ENCODE measurements around the gene ANP32E. TPM values are rescaled to one million over a fixed set of nuclear protein-coding genes. Genes with fewer than 3 reads are reported as not detected.
"Not testable (repeated sequence)": the region's sequence is repeated elsewhere in the genome, so short reads cannot be mapped to it uniquely, and the experiment has no call there.

ANP32E gene
- total and polyA plus RNA-seq, 4 donors = 20.8 to 39.1 (median 33.2) TPM

- no peaks in the 10 kb centered on the region for H3K9me3 ChIP-seq (ENCODE audit: control insufficient read depth in 4 of 4, insufficient read depth in 3 of 4, low read length in 3 of 4)
- no peak for TF ChIP-seq CTCF (IDR thresholded peaks at IDR 0.05; ENCODE audit: control extremely low read depth, extremely low read depth)
- peaks cover 4 to 19% (median 14%) of the 10 kb centered on the region in 4 donors for H3K36me3 ChIP-seq (ENCODE audit: control insufficient read depth in 4 of 4, insufficient read depth in 4 of 4, low read length in 4 of 4)
- H3K27ac ChIP-seq (ENCODE audit: low read depth in 1 of 2, low read length in 1 of 2) = no peak overlapping the region
- no peaks in the 10 kb centered on the region for H3K27me3 ChIP-seq (ENCODE audit: control insufficient read depth in 3 of 3, insufficient read depth in 3 of 3, low read length in 2 of 3)
- ATAC-seq (ENCODE audit: insufficient read depth, low FRiP score) = no peak
- H3K4me1 ChIP-seq (ENCODE audit: control insufficient read depth in 5 of 5, insufficient read depth in 5 of 5, low read length in 5 of 5) = no peaks in the 10 kb centered on the region
- no peak for DNase-seq
- no peak overlapping the region for H3K4me3 ChIP-seq
- WGBS, 2 donors = 77 to 92% methylated on average over 2 of the region's 2 CpGs
- no peak overlapping the region for H3K9ac ChIP-seq (ENCODE audit: insufficient read depth in 1 of 2, low read length in 2 of 2)
These were observed 9.4 kb downstream of the ANP32E start for GRCh38 chr1:150226486-150226885.

- H3K36me3 ChIP-seq (ENCODE audit: control insufficient read depth in 4 of 4, insufficient read depth in 4 of 4, low read length in 4 of 4) = peaks cover 4 to 21% (median 14%) of the 10 kb centered on the region in 4 donors
- H3K27ac ChIP-seq (ENCODE audit: low read depth in 1 of 2, low read length in 1 of 2) = no peak overlapping the region
- H3K4me3 ChIP-seq = no peak overlapping the region
- H3K4me1 ChIP-seq (ENCODE audit: control insufficient read depth in 5 of 5, insufficient read depth in 5 of 5, low read length in 5 of 5) = no peaks in the 10 kb centered on the region
- TF ChIP-seq CTCF (IDR thresholded peaks at IDR 0.05; ENCODE audit: control extremely low read depth, extremely low read depth) = no peak
- H3K9me3 ChIP-seq (ENCODE audit: control insufficient read depth in 4 of 4, insufficient read depth in 3 of 4, low read length in 3 of 4) = no peaks in the 10 kb centered on the region
- no peak overlapping the region for H3K9ac ChIP-seq (ENCODE audit: insufficient read depth in 1 of 2, low read length in 2 of 2)
- no peaks in the 10 kb centered on the region for H3K27me3 ChIP-seq (ENCODE audit: control insufficient read depth in 3 of 3, insufficient read depth in 3 of 3, low read length in 2 of 3)
- WGBS, 2 donors = 73 to 90% methylated on average over 1 of the region's 1 CpG
- no peak for DNase-seq
- no peak for ATAC-seq (ENCODE audit: insufficient read depth, low FRiP score)
These were observed 10.4 kb downstream of the ANP32E start for GRCh38 chr1:150225546-150225945.

- ATAC-seq (ENCODE audit: insufficient read depth, low FRiP score) = no peak
- no peak for TF ChIP-seq CTCF (IDR thresholded peaks at IDR 0.05; ENCODE audit: control extremely low read depth, extremely low read depth)
- Histone ChIP-seq H3K27ac (ENCODE audit: low read depth in 1 of 2, low read length in 1 of 2) (no peak overlapping the region), H3K4me3 (no peak overlapping the region), H3K27me3 (ENCODE audit: control insufficient read depth in 3 of 3, insufficient read depth in 3 of 3, low read length in 2 of 3) (no peaks in the 10 kb centered on the region), H3K9ac (ENCODE audit: insufficient read depth in 1 of 2, low read length in 2 of 2) (no peak overlapping the region), H3K9me3 (ENCODE audit: control insufficient read depth in 4 of 4, insufficient read depth in 3 of 4, low read length in 3 of 4) (no peaks in the 10 kb centered on the region), H3K4me1 (ENCODE audit: control insufficient read depth in 5 of 5, insufficient read depth in 5 of 5, low read length in 5 of 5) (no peaks in the 10 kb centered on the region), H3K36me3 (ENCODE audit: control insufficient read depth in 4 of 4, insufficient read depth in 4 of 4, low read length in 4 of 4) (peaks cover 4 to 24% (median 15%) of the 10 kb centered on the region in 4 donors)
- no peak for DNase-seq
- 69 to 91% methylated on average over 1 of the region's 1 CpG for WGBS, 2 donors
These were observed 10.9 kb downstream of the ANP32E start for GRCh38 chr1:150224983-150225382.

GRCh38 chr1:150221552-150221951 lies 14.4 kb downstream of the ANP32E start:
- no peaks in the 10 kb centered on the region for H3K27me3 ChIP-seq (ENCODE audit: control insufficient read depth in 3 of 3, insufficient read depth in 3 of 3, low read length in 2 of 3)
- TF ChIP-seq CTCF (IDR thresholded peaks at IDR 0.05; ENCODE audit: control extremely low read depth, extremely low read depth) = no peak
- ATAC-seq (ENCODE audit: insufficient read depth, low FRiP score) = no peak
- no peaks in the 10 kb centered on the region for H3K4me1 ChIP-seq (ENCODE audit: control insufficient read depth in 5 of 5, insufficient read depth in 5 of 5, low read length in 5 of 5)
- H3K36me3 ChIP-seq (ENCODE audit: control insufficient read depth in 4 of 4, insufficient read depth in 4 of 4, low read length in 4 of 4) = peaks cover 4 to 15% (median 13%) of the 10 kb centered on the region in 4 donors
- H3K4me3 ChIP-seq = no peak overlapping the region
- DNase-seq = peak in 2 of 3 donors; percentile 22 to 39
- H3K9me3 ChIP-seq (ENCODE audit: control insufficient read depth in 4 of 4, insufficient read depth in 3 of 4, low read length in 3 of 4) = no peaks in the 10 kb centered on the region
- H3K9ac ChIP-seq (ENCODE audit: insufficient read depth in 1 of 2, low read length in 2 of 2) = no peak overlapping the region
- 96 to 99% methylated on average over 2 of the region's 2 CpGs for WGBS, 2 donors
- H3K27ac ChIP-seq (ENCODE audit: low read depth in 1 of 2, low read length in 1 of 2) = no peak overlapping the region

GRCh38 chr1:150215855-150216254 lies 20.1 kb downstream of the ANP32E start:
- not testable (repeated sequence) for H3K36me3 ChIP-seq (ENCODE audit: control insufficient read depth in 4 of 4, insufficient read depth in 4 of 4, low read length in 4 of 4); H3K4me3 ChIP-seq; H3K4me1 ChIP-seq (ENCODE audit: control insufficient read depth in 5 of 5, insufficient read depth in 5 of 5, low read length in 5 of 5); H3K9me3 ChIP-seq (ENCODE audit: control insufficient read depth in 4 of 4, insufficient read depth in 3 of 4, low read length in 3 of 4); H3K9ac ChIP-seq (ENCODE audit: insufficient read depth in 1 of 2, low read length in 2 of 2); H3K27me3 ChIP-seq (ENCODE audit: control insufficient read depth in 3 of 3, insufficient read depth in 3 of 3, low read length in 2 of 3); DNase-seq; H3K27ac ChIP-seq (ENCODE audit: low read depth in 1 of 2, low read length in 1 of 2); ATAC-seq (ENCODE audit: insufficient read depth, low FRiP score)
- WGBS, 2 donors = 95 to 96% methylated on average over 6 of the region's 6 CpGs
